Transverse colon (tissue), 4 donors: ENCODE measurements around the gene VWA7. TPM values are rescaled to one million over a fixed set of nuclear protein-coding genes. Genes with fewer than 3 reads are reported as not detected.
A peak's percentile ranks its signal among the peaks of the same experiment; 100 is the strongest.

Experiments
- DNase-seq: peaks from one replicate; pipeline ENCODE4 v3.0.0-alpha.2; 2019
- H3K27ac ChIP-seq, 4 donors: fragments of 200-600 bp; sonication (generic); 2 replicates each; pipeline ENCODE4 v1.5.1; 2016 to 2018; ENCODE audit warnings: inconsistent platforms in 4 of 4
- H3K27me3 ChIP-seq: fragments of 200-600 bp; sonication (generic); 2 replicates; pipeline ENCODE4 v1.5.1; 2017; ENCODE audit warnings: inconsistent platforms
- H3K36me3 ChIP-seq, 4 donors: fragments of 200-600 bp; sonication (generic); 2 replicates each; pipeline ENCODE4 v1.5.1; 2017 to 2019; ENCODE audit warnings: inconsistent platforms in 4 of 4
- H3K4me1 ChIP-seq, 4 donors: fragments of 200-600 bp; sonication (generic); 2 replicates each; pipeline ENCODE4 v1.5.1; 2017 to 2020; ENCODE audit warnings: inconsistent platforms in 4 of 4
- H3K4me3 ChIP-seq, 4 donors: fragments of 200-600 bp; sonication (generic); 1 replicate in 1 of 4; 2 replicates in 3 of 4; pipeline versions ENCODE4 v1.5.1 to v1.6.1; 2017 to 2019; ENCODE audit warnings: inconsistent platforms in 4 of 4
- H3K9me3 ChIP-seq, 2 donors: fragments of 200-600 bp; sonication (generic); 2 replicates each; pipeline ENCODE4 v1.5.1; 2017 to 2019; ENCODE audit warnings: inconsistent platforms in 2 of 2
- CTCF ChIP-seq, 5 experiments: fragments of 200-600 bp in 3 of 5; fragments of 450-650 bp in 2 of 5; sonication (generic) in 3 of 5; IDR thresholded peaks; 1 replicate in 2 of 5; 2 replicates in 3 of 5; pipeline ENCODE4 v1.5.1; 2016 to 2017; ENCODE audit warnings: antibody characterized with exemption in 5 of 5, inconsistent platforms in 3 of 5, mild to moderate bottlenecking in 2 of 5, moderate library complexity in 1 of 5
- EP300 ChIP-seq: sonication (generic); formaldehyde crosslinking; IDR thresholded peaks from one replicate; pipeline ENCODE4 v1.6.1; 2017; ENCODE audit warnings: antibody characterized with exemption, low read depth
- POLR2A ChIP-seq: fragments of 450-650 bp; IDR thresholded peaks from one replicate; pipeline ENCODE4 v1.6.1; 2016; ENCODE audit warnings: antibody characterized with exemption, mild to moderate bottlenecking, moderate library complexity
- POLR2AphosphoS5 ChIP-seq, 3 donors: sonication (generic); formaldehyde crosslinking; IDR thresholded peaks; one replicate each; pipeline ENCODE4 v1.6.1; 2016; ENCODE audit warnings: antibody characterized with exemption in 3 of 3
- WGBS, 2 donors: methylation state at CpG; one replicate each; pipeline ENCODE4 v1.1.5; 2018; ENCODE audit warnings: low coverage in 1 of 2; 5-methylcytosine and 5-hydroxymethylcytosine counted together
- in situ Hi-C, 4 donors: fragments of 200-750 bp; cut with MboI; loops; one replicate each; pipeline versions ENCODE4 v1.15.0 to v1.15.1; 2017; ENCODE audit warnings: low sequenced_read_pairs in 3 of 4, low pct_ligation_motif_present in 1 of 4, low pct_unique_long_range_greater_than_20kb in 1 of 4
- intact Hi-C: fragments of 100-400 bp; cut with DNase I; formaldehyde crosslinking; loops from one replicate; pipeline ENCODE4 v1.15.1; 2023; ENCODE audit warnings: low total_unique reads
- total RNA-seq, 4 donors: library from RNA; depleted of rRNA; stranded (reverse); fragments of >200 nt; gene quantifications; one replicate each; pipeline ENCODE4 v1.1.0, GENCODE V29; 2016

The VWA7 gene
- total RNA-seq, 4 donors from 2014 or later = 7.6 to 22.1 (median 9.6) TPM

GRCh38 chr6:31767096-31767645 lies 10.0 kb downstream of the VWA7 start:
- in situ Hi-C loops = loop anchor here in 2 of 4 donors (5.0 to 10.0 kb wide), 2 partner anchors 80 to 82 kb away; partner anchors contain the start of gene LY6G5C (in 1 of the 2)
- intact Hi-C loops = no loop called here

GRCh38 chr6:31765910-31766794 lies 11.0 kb downstream of the VWA7 start:
- in situ Hi-C loops (loop anchor here in 2 of 4 donors (5.0 to 10.0 kb wide), 2 partner anchors 79 to 81 kb away; partner anchors contain the start of gene LY6G5C (in 1 of the 2)), intact Hi-C loops (no loop called here)
- no peaks in the 10 kb centered on the region for H3K9me3 ChIP-seq
- H3K4me3 ChIP-seq = peak overlapping the region in 2 of 4 donors; percentile 6 to 19
- DNase-seq = no peak
- H3K4me1 ChIP-seq = peaks cover 0 to 15% (median 8%) of the 10 kb centered on the region in 4 donors
- H3K27me3 ChIP-seq = no peaks in the 10 kb centered on the region
- TF ChIP-seq EP300 = no peak
- TF ChIP-seq CTCF (IDR thresholded peaks at IDR 0.05) = no peak
- TF ChIP-seq POLR2AphosphoS5 (IDR thresholded peaks at IDR 0.05) = no peak
- TF ChIP-seq POLR2A = no peak
- WGBS, 2 donors = 52 to 67% methylated on average over 11 to 42 of the region's 42 CpGs
- no peak overlapping the region for H3K27ac ChIP-seq
- no peaks in the 10 kb centered on the region for H3K36me3 ChIP-seq

More at GRCh38 chr6:31767096-31767645, 10.0 kb downstream of the VWA7 start:
- Histone ChIP-seq H3K4me3 (no peak overlapping the region), H3K27me3 (no peaks in the 10 kb centered on the region), H3K36me3 (no peaks in the 10 kb centered on the region), H3K27ac (no peak overlapping the region), H3K4me1 (peaks cover 0 to 16% (median 8%) of the 10 kb centered on the region in 4 donors), H3K9me3 (no peaks in the 10 kb centered on the region)
- 85% methylated on average over 6 of the region's 6 CpGs; no CpG with 5 or more reads in 1 of the 2 donors for WGBS, 2 donors
- no peak for DNase-seq
- TF ChIP-seq POLR2A = no peak
- no peak for TF ChIP-seq CTCF (IDR thresholded peaks at IDR 0.05)

GRCh38 chr6:31765559-31765909 lies 11.6 kb downstream of the VWA7 start:
- in situ Hi-C loops (loop anchor here in 2 of 4 donors (5.0 to 10.0 kb wide), 2 partner anchors 78 to 81 kb away; partner anchors contain the start of gene LY6G5C (in 1 of the 2)), intact Hi-C loops (no loop called here)
- 85 to 86% methylated on average over 5 to 9 of the region's 9 CpGs for WGBS, 2 donors
- DNase-seq = no peak
- Histone ChIP-seq H3K4me3 (no peak overlapping the region), H3K36me3 (no peaks in the 10 kb centered on the region), H3K4me1 (peaks cover 0 to 15% (median 6%) of the 10 kb centered on the region in 4 donors), H3K27me3 (no peaks in the 10 kb centered on the region), H3K27ac (no peak overlapping the region), H3K9me3 (no peaks in the 10 kb centered on the region)
- TF ChIP-seq POLR2AphosphoS5 (IDR thresholded peaks at IDR 0.05) (no peak), CTCF (IDR thresholded peaks at IDR 0.05) (no peak), EP300 (no peak), POLR2A (no peak)

GRCh38 chr6:31764198-31764597 lies 12.9 kb downstream of the VWA7 start:
- no peaks in the 10 kb centered on the region for H3K9me3 ChIP-seq
- in situ Hi-C loops (loop anchor here in 1 of 4 donors (10.0 kb wide), 1 partner anchor 79 kb away; the partner anchor contains the start of gene LY6G5C), intact Hi-C loops (no loop called here)
- no peaks in the 10 kb centered on the region for H3K36me3 ChIP-seq
- DNase-seq = no peak
- H3K27me3 ChIP-seq = no peaks in the 10 kb centered on the region
- no peak for TF ChIP-seq POLR2A
- TF ChIP-seq CTCF (IDR thresholded peaks at IDR 0.05) = no peak
- no peak for TF ChIP-seq POLR2AphosphoS5 (IDR thresholded peaks at IDR 0.05)
- no peak for TF ChIP-seq EP300
- peaks cover 0 to 10% (median 0%) of the 10 kb centered on the region in 4 donors for H3K4me1 ChIP-seq
- H3K27ac ChIP-seq = no peak overlapping the region
- H3K4me3 ChIP-seq = no peak overlapping the region
- 60 to 75% methylated on average over 1 to 4 of the region's 4 CpGs for WGBS, 2 donors
